ENCODE results near the gene MSH5. TPM values are rescaled to one million over a fixed set of nuclear protein-coding genes. Genes with fewer than 3 reads are reported as not detected.

Gene MSH5
- total RNA-seq, 1 donor from 2014 or later, result 18.7 TPM

- no peak for DNase-seq (ENCODE audit: extremely low read depth, low read depth, low spot score)
Measured at GRCh38 chr6:31750411-31751022, 10.7 kb downstream of the MSH5 start.

- no peak for DNase-seq (ENCODE audit: extremely low read depth, low read depth, low spot score)
Measured at GRCh38 chr6:31752739-31753319, 13.0 kb downstream of the MSH5 start.

GRCh38 chr6:31758281-31758680 is 18.5 kb downstream of the MSH5 start:
- no peak for DNase-seq (ENCODE audit: extremely low read depth, low read depth, low spot score)

GRCh38 chr6:31760790-31761189 is 21.0 kb downstream of the MSH5 start:
- DNase-seq (ENCODE audit: extremely low read depth, low read depth, low spot score), result no peak

GRCh38 chr6:31761343-31761742 is 21.5 kb downstream of the MSH5 start:
- no peak for DNase-seq (ENCODE audit: extremely low read depth, low read depth, low spot score)

GRCh38 chr6:31762356-31762755 is 22.6 kb downstream of the MSH5 start, which contains the start of gene SAPCD1:
TSS of gene SAPCD1 (plus strand) at chr6:31762656. CDS start at chr6:31763055, 399 bp downstream.
- DNase-seq (ENCODE audit: extremely low read depth, low read depth, low spot score), result no peak

- no peak for DNase-seq (ENCODE audit: extremely low read depth, low read depth, low spot score)
Measured at GRCh38 chr6:31762878-31763618, 23.2 kb downstream of the MSH5 start.

- no peak for DNase-seq (ENCODE audit: extremely low read depth, low read depth, low spot score)
Measured at GRCh38 chr6:31763619-31763940, 23.8 kb downstream of the MSH5 start.

- DNase-seq (ENCODE audit: extremely low read depth, low read depth, low spot score), result no peak
Measured at GRCh38 chr6:31764198-31764597, 24.4 kb downstream of the MSH5 start.

GRCh38 chr6:31765559-31765909 is 25.7 kb downstream of the MSH5 start:
- no peak for DNase-seq (ENCODE audit: extremely low read depth, low read depth, low spot score)

- DNase-seq (ENCODE audit: extremely low read depth, low read depth, low spot score), result no peak
Measured at GRCh38 chr6:31765910-31766794, 26.3 kb downstream of the MSH5 start.

- DNase-seq (ENCODE audit: extremely low read depth, low read depth, low spot score), result no peak
Measured at GRCh38 chr6:31767096-31767645, 27.4 kb downstream of the MSH5 start.

GRCh38 chr6:31768363-31769257 is 28.8 kb downstream of the MSH5 start:
- no peak for DNase-seq (ENCODE audit: extremely low read depth, low read depth, low spot score)

- DNase-seq (ENCODE audit: extremely low read depth, low read depth, low spot score), result no peak
Measured at GRCh38 chr6:31769684-31770371, 30.0 kb downstream of the MSH5 start.

- no peak for DNase-seq (ENCODE audit: extremely low read depth, low read depth, low spot score)
Measured at GRCh38 chr6:31770860-31771259, 31.1 kb downstream of the MSH5 start.

GRCh38 chr6:31771992-31772358 is 32.2 kb downstream of the MSH5 start:
- no peak for DNase-seq (ENCODE audit: extremely low read depth, low read depth, low spot score)

- DNase-seq (ENCODE audit: extremely low read depth, low read depth, low spot score), result no peak
Measured at GRCh38 chr6:31775184-31775583, 35.4 kb downstream of the MSH5 start.

GRCh38 chr6:31775633-31776484 is 36.1 kb downstream of the MSH5 start:
- no peak for DNase-seq (ENCODE audit: extremely low read depth, low read depth, low spot score)
